Calu3 (cell line): Measurements from ENCODE around the gene CENPW. TPM values are rescaled to one million over a fixed set of nuclear protein-coding genes. Genes with fewer than 3 reads are reported as not detected.

Experiments used
- BruUV-seq: library from RNA; stranded (reverse); fragments of 400-500 nt; replicated peaks from 2 replicates; lab custom pipeline; 2021; lab: Mats Ljungman, UMichigan
- CTCF ChIA-PET: fragments of 300-600 bp; sonication (Branson Sonifier 250); formaldehyde crosslinking; loops from one replicate; lab custom pipeline; 2022; ENCODE audit warnings: antibody characterized with exemption; lab: Charles Lee
- DNase-seq: peaks from one replicate; pipeline ENCODE4 v3.0.0; 2022
- H3K27ac Mint-ChIP-seq: one replicate; pipeline ENCODE4 v1.8.0; 2022; ENCODE audit warnings: mixed read lengths; ENCODE audit not compliant: unreplicated experiment
- H3K27me3 Mint-ChIP-seq: one replicate; pipeline ENCODE4 v1.8.0; 2022; ENCODE audit warnings: mixed read lengths; ENCODE audit not compliant: unreplicated experiment
- H3K36me3 Mint-ChIP-seq: one replicate; pipeline ENCODE4 v1.8.0; 2022; ENCODE audit warnings: mild to moderate bottlenecking, moderate library complexity, mixed read lengths; ENCODE audit not compliant: insufficient read depth, unreplicated experiment
- H3K4me1 Mint-ChIP-seq: one replicate; pipeline ENCODE4 v1.8.0; 2022; ENCODE audit warnings: mild to moderate bottlenecking, low read depth, mixed read lengths; ENCODE audit not compliant: unreplicated experiment
- H3K4me3 Mint-ChIP-seq: one replicate; pipeline ENCODE4 v1.8.0; 2022; ENCODE audit warnings: mild to moderate bottlenecking, low read depth, moderate library complexity, mixed read lengths; ENCODE audit not compliant: unreplicated experiment
- H3K9me3 Mint-ChIP-seq: one replicate; pipeline ENCODE4 v1.8.0; 2022; ENCODE audit warnings: low read depth, mixed read lengths; ENCODE audit not compliant: unreplicated experiment
- CTCF ChIP-seq: fragments of 200-600 bp; IDR thresholded peaks from one replicate; pipeline ENCODE4 v1.8.0; 2022; ENCODE audit warnings: antibody characterized with exemption; ENCODE audit not compliant: unreplicated experiment
- intact Hi-C: fragments of 100-400 bp; cut with micrococcal nuclease; formaldehyde crosslinking; loops from one replicate; pipeline ENCODE4 v1.10.0; 2022; ENCODE audit not compliant: unreplicated experiment
- total RNA-seq: library from RNA; stranded (reverse); gene quantifications from 2 replicates; pipeline ENCODE4 v1.2.3, GENCODE V29; 2022

Gene CENPW
- total RNA-seq, 1 experiment from 2014 or later, result 73.4 TPM

DNA sequence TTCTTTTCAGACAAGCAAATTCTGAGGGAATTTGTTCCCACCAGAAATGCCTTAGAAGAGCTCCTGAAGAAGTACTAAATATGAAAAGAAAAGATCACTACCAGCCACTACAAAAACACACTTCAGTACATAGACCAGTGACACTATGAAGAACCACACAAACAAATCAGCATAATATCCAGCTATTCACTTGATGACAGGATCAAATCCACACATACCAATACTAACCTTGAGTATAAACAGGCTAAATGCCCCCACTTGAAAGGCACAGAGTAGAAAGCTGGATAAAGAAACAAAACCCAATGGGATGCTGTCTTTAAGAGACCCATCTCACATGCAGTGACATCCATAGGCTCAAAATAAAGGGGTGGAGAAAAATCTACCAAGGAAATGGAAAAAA is 43.3 kb downstream of the CENPW start:
- CTCF ChIA-PET, result no interaction called here
- Mint-ChIP-seq H3K27ac (no peak overlapping the region), H3K27me3 (no peaks in the 10 kb centered on the region), H3K36me3 (peaks cover 8% of the 10 kb centered on the region), H3K4me3 (no peak overlapping the region), H3K4me1 (no peaks in the 10 kb centered on the region), H3K9me3 (peaks cover 6% of the 10 kb centered on the region)
- TF ChIP-seq CTCF, result no peak
- DNase-seq, result no peak
- no TSS peak for BruUV-seq
- intact Hi-C loops, result no loop called here

GRCh38 chr6:126385536-126385935 is 45.6 kb downstream of the CENPW start:
- TF ChIP-seq CTCF, result no peak
- intact Hi-C loops, result no loop called here
- H3K4me3 Mint-ChIP-seq, result no peak overlapping the region
- peaks cover 6% of the 10 kb centered on the region for H3K9me3 Mint-ChIP-seq
- DNase-seq, result no peak
- H3K27ac Mint-ChIP-seq, result no peak overlapping the region
- H3K36me3 Mint-ChIP-seq, result peaks cover 8% of the 10 kb centered on the region
- BruUV-seq, result no TSS peak
- CTCF ChIA-PET, result no interaction called here
- H3K4me1 Mint-ChIP-seq, result no peaks in the 10 kb centered on the region
- no peaks in the 10 kb centered on the region for H3K27me3 Mint-ChIP-seq

DNA sequence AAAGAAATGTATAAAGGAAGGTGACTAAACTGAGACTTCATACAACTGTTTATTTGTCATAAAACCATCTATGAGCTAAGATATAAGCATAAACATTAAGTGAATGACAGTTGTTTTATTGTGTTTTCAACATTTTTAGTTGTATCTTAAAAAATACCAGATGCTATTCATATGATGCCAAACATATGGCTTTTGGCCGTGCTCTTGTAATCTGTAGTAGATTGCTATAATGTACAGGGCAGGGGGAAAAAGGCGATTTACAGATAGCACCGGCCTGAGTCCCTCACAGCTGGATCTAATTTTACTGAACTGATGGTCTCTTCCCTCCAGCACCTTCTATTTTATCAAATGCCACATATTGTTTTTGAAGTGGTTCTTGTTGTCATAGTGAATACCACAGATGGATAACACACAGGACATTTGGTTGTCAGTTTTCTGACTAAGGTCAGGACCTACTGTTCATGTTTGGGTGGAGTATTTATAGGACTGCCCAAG is 48.2 kb downstream of the CENPW start:
- DNase-seq, result no peak
- Mint-ChIP-seq H3K9me3 (peaks cover 9% of the 10 kb centered on the region), H3K36me3 (peaks cover 8% of the 10 kb centered on the region), H3K4me3 (no peak overlapping the region), H3K27me3 (no peaks in the 10 kb centered on the region), H3K27ac (no peak overlapping the region), H3K4me1 (no peaks in the 10 kb centered on the region)
- BruUV-seq, result no TSS peak
- intact Hi-C loops, result no loop called here
- CTCF ChIA-PET, result no interaction called here
- TF ChIP-seq CTCF, result no peak

- H3K36me3 Mint-ChIP-seq, result no peaks in the 10 kb centered on the region
- DNase-seq, result no peak
- BruUV-seq, result no TSS peak
- CTCF ChIA-PET, result no interaction called here
- no peak for TF ChIP-seq CTCF
- H3K4me1 Mint-ChIP-seq, result no peaks in the 10 kb centered on the region
- peaks cover 3% of the 10 kb centered on the region for H3K9me3 Mint-ChIP-seq
- H3K4me3 Mint-ChIP-seq, result no peak overlapping the region
- no peak overlapping the region for H3K27ac Mint-ChIP-seq
- no peaks in the 10 kb centered on the region for H3K27me3 Mint-ChIP-seq
- intact Hi-C loops, result no loop called here
Observed at GRCh38 chr6:126396131-126396530, 56.2 kb downstream of the CENPW start.
